ENCODE measurements around the gene SFT2D3.

Gene SFT2D3

GRCh38 chr2:127754186-127754585 is 52.9 kb downstream of the SFT2D3 start:
- no peak for DNase-seq

Data from activated CD4-positive, alpha-beta T cell treated with anti-CD3 and anti-CD28 coated beads for 1 hour (primary cell).